Osteoblast (primary cell): Measurements from ENCODE around the gene MAMDC4. TPM values are rescaled to one million over a fixed set of nuclear protein-coding genes. Genes with fewer than 3 reads are reported as not detected.

Experiments
- DNase-seq: peaks from one replicate; pipeline ENCODE4 v3.0.0; 2011; ENCODE audit warnings: low spot score, mixed read lengths; ENCODE audit not compliant: insufficient read length; ENCODE audit errors: missing footprints
- H2AFZ ChIP-seq: 2 replicates; pipeline ENCODE4 v1.6.0; 2011; ENCODE audit warnings: mild to moderate bottlenecking, low read length
- H3K27ac ChIP-seq: 2 replicates; pipeline ENCODE4 v1.5.1; 2011; ENCODE audit warnings: mild to moderate bottlenecking, low read depth, low read length, moderate library complexity
- H3K27me3 ChIP-seq: 2 replicates; pipeline ENCODE4 v1.6.0; 2012; ENCODE audit warnings: mild to moderate bottlenecking, control low read depth, inconsistent platforms, low read length, moderate library complexity; ENCODE audit not compliant: insufficient read depth
- H3K36me3 ChIP-seq: 2 replicates; pipeline ENCODE4 v1.5.1; 2011; ENCODE audit warnings: mild to moderate bottlenecking, low read length, control low read depth, moderate library complexity; ENCODE audit not compliant: insufficient read depth
- H3K4me1 ChIP-seq: 2 replicates; pipeline ENCODE4 v1.5.1; 2011; ENCODE audit warnings: mild to moderate bottlenecking, low read length, control low read depth, moderate library complexity; ENCODE audit not compliant: insufficient read depth
- H3K4me2 ChIP-seq: 2 replicates; pipeline ENCODE4 v1.6.0; 2011; ENCODE audit warnings: mild to moderate bottlenecking, low read length; ENCODE audit not compliant: insufficient read depth
- H3K4me3 ChIP-seq: fragments of 200-600 bp; sonication (generic); 3 replicates; pipeline ENCODE4 v1.5.1; 2012; ENCODE audit warnings: mild to moderate bottlenecking, low read length, inconsistent platforms; ENCODE audit not compliant: insufficient read depth
- H3K79me2 ChIP-seq: 2 replicates; pipeline ENCODE4 v1.6.0; 2012; ENCODE audit warnings: mild to moderate bottlenecking, low read length, control low read depth, inconsistent platforms; ENCODE audit not compliant: insufficient read depth
- H3K9me3 ChIP-seq: 2 replicates; pipeline ENCODE4 v1.5.1; 2011; ENCODE audit warnings: low read depth, low read length, control low read depth
- H4K20me1 ChIP-seq: 2 replicates; pipeline ENCODE4 v1.6.0; 2012; ENCODE audit warnings: mild to moderate bottlenecking, low read length, control low read depth; ENCODE audit not compliant: insufficient read depth
- total RNA-seq: library from RNA; depleted of rRNA; stranded (reverse); fragments of >200 nt; gene quantifications from 2 replicates; pipeline ENCODE4 v1.2.3, GENCODE V29; 2012
- TF ChIP-seq, protein P1 (sequence below): IDR thresholded peaks from 2 replicates; pipeline ENCODE4 v1.5.1; 2011; ENCODE audit warnings: mild to moderate bottlenecking, low read depth, low read length, moderate library complexity; ENCODE audit errors: extremely low read depth

MAMDC4 gene
- total RNA-seq, 1 donor = 1.4 TPM

DNA sequence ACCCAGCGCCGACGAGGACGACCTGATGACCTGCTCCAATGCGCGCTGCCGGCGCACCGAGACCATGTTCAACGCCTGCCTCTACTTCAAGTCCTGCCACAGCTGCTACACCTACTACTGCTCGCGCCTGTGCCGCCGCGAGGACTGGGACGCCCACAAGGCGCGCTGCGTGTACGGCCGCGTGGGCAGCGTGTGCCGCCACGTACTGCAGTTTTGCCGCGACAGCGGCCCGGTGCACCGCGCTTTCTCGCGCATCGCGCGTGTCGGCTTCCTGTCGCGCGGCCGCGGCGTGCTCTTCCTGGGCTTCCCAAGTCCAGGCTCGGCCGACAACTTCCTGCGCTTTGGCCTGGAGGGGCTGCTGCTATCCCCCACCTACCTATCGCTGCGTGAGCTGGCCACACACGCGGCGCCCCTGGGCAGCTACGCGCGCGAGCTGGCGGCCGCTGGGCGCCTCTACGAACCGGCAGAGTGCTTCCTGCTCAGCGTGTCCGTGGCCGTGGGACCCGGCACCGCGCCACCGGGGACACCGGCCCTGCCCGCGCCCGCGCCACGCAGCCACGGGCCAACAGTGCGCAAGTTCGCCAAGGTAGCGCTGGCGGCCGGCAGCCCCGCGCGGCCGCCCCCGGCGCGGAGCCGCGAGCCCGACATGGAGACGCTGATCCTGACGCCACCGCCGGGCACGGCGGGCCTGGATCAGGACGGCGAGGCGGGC is 5.6 kb upstream of the MAMDC4 start:
- Histone ChIP-seq H3K27me3 (peaks cover 16% of the 10 kb centered on the region), H4K20me1 (peaks cover 12% of the 10 kb centered on the region), H3K27ac (no peak overlapping the region), H3K36me3 (peaks cover 12% of the 10 kb centered on the region), H3K79me2 (peaks cover 7% of the 10 kb centered on the region), H2AFZ (no peak overlapping the region), H3K4me2 (no peak overlapping the region), H3K4me1 (peaks cover 22% of the 10 kb centered on the region), H3K4me3 (no peak overlapping the region), H3K9me3 (no peaks in the 10 kb centered on the region)
- TF ChIP-seq, protein P1, sequence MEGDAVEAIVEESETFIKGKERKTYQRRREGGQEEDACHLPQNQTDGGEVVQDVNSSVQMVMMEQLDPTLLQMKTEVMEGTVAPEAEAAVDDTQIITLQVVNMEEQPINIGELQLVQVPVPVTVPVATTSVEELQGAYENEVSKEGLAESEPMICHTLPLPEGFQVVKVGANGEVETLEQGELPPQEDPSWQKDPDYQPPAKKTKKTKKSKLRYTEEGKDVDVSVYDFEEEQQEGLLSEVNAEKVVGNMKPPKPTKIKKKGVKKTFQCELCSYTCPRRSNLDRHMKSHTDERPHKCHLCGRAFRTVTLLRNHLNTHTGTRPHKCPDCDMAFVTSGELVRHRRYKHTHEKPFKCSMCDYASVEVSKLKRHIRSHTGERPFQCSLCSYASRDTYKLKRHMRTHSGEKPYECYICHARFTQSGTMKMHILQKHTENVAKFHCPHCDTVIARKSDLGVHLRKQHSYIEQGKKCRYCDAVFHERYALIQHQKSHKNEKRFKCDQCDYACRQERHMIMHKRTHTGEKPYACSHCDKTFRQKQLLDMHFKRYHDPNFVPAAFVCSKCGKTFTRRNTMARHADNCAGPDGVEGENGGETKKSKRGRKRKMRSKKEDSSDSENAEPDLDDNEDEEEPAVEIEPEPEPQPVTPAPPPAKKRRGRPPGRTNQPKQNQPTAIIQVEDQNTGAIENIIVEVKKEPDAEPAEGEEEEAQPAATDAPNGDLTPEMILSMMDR = no peak
- DNase-seq = no peak

DNA sequence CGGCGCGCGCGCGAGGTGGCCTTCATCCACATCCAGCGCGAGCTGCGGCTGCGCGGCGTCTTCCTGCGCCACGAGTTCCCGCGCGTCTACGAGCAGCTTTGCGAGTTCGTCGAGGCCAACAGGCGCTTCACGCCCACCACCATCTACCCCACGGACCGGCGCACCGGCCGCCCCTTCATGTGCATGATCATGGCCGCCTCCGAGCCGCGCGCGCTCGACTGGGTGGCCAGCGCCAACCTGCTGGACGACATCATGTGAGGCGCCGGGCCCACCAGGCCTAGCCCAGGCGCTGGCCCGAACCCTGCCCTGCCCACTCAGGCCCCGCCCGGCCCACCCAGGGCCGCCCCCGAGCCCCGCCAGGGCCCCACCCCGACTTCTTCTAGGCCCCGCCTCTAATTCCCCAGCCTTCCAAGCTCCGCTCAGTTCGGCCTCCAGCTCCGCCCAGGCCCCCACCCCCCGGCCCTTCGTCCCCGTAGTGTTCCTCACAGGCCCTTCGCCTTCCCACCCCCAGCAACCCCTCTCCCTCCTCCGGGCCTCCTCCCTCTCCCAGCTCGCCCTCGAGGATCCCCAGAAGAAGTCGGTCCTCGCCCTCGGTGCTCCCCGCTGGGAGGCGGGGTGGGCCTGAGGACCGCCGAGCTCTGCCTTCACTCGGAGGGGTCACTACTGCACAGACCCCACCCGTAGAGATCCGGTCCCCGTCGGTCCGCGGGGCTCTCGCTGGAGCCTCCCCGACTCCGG is 4.9 kb upstream of the MAMDC4 start:
- Histone ChIP-seq H3K79me2 (peaks cover 7% of the 10 kb centered on the region), H3K9me3 (no peaks in the 10 kb centered on the region), H3K27me3 (peaks cover 16% of the 10 kb centered on the region), H3K27ac (no peak overlapping the region), H3K4me1 (peaks cover 16% of the 10 kb centered on the region), H2AFZ (no peak overlapping the region), H3K4me3 (peak overlapping the region; percentile 91), H3K36me3 (peaks cover 15% of the 10 kb centered on the region), H3K4me2 (peak overlapping the region; percentile 96), H4K20me1 (peaks cover 8% of the 10 kb centered on the region)
- no peak for DNase-seq
- TF ChIP-seq, protein P1 = no peak

DNA sequence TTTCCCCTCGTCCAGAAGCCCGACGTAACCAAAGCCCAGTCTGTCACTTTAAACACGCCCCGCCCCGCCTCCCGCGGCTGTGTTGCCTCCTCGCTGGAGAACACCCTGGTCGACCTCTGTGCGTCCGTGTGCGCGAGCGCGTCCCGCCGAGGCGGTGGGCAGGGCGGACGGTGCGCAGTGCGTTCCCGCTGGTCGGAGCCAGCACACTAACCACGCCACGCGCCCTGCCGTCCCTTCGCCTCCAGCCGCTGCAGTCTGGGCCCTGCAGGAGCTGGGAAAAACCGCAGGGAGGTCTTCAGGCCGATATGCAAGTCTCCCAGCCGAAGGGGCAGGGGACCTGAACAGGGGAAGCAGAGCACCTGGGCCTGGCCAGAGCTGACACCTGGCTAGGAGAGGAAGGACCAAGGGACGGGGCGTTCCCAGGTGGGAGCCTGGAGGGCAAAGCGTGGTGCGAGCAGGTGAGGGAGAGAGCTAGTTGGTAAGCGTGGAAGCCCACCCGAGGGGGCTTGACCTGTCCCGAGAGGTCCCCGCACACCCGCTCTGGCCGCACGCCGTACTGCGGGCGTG is 4.2 kb upstream of the MAMDC4 start:
- H3K79me2 ChIP-seq = peaks cover 7% of the 10 kb centered on the region
- H3K27me3 ChIP-seq = peaks cover 16% of the 10 kb centered on the region
- H4K20me1 ChIP-seq = peaks cover 8% of the 10 kb centered on the region
- H3K9me3 ChIP-seq = no peaks in the 10 kb centered on the region
- H3K4me1 ChIP-seq = peaks cover 13% of the 10 kb centered on the region
- H3K4me3 ChIP-seq = peak overlapping the region; percentile 91
- H2AFZ ChIP-seq = no peak overlapping the region
- TF ChIP-seq, protein P1 = no peak
- peaks cover 15% of the 10 kb centered on the region for H3K36me3 ChIP-seq
- peak overlapping the region; percentile 96 for H3K4me2 ChIP-seq
- peak overlapping the region; percentile 37 for H3K27ac ChIP-seq
- peak; percentile 98 for DNase-seq
